GM11168 (cell line): ENCODE results near the gene KLF14.
"Not testable (repeated sequence)": the region's sequence is repeated elsewhere in the genome, so short reads cannot be mapped to it uniquely, and the experiment has no call there.

Experiments used
- in situ Hi-C: fragments of 300-500 bp; cut with MboI; formaldehyde crosslinking; loops from one replicate; pipeline ENCODE4 v1.12.0; 2022; ENCODE audit warnings: low sequenced_read_pairs; ENCODE audit not compliant: unreplicated experiment

KLF14 gene

DNA sequence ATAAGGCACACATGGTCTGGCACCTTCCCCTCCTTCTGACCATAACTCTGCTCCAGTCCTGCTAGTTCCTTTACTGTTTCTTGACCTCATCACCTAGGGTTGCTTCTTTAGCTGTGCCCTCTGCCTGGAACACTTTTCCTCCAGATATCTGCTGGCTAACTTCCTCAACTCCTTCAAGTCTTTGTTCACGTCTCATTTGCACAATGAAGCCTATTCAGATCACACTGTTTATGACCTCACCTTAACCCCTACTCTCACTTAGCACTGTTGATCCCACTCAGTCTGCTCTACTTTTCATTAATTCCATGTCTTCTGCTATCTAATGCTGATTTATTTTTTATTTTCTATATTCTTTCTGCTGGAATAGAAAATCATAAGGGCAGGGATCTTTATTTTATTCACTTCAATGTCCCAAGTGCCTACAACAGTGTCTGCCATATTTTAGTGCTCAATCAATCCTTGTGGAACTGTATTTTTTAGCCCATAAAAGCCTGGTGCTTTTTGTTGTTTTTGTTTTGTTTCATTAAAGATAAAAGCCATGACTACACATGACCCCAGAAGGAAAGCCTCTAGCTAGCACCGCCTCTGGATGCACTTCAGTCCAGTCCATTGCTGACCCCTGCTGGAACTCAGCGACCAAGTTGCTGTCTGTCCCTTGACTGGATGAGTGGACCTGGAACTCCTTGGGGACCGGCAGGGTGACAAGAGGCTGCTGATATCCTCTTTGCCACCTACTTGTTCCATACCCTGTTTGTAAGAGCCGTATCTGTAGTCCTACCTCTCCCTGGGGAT, 12.3 kb downstream of the KLF14 start:
- in situ Hi-C loops, result no loop called here

DNA sequence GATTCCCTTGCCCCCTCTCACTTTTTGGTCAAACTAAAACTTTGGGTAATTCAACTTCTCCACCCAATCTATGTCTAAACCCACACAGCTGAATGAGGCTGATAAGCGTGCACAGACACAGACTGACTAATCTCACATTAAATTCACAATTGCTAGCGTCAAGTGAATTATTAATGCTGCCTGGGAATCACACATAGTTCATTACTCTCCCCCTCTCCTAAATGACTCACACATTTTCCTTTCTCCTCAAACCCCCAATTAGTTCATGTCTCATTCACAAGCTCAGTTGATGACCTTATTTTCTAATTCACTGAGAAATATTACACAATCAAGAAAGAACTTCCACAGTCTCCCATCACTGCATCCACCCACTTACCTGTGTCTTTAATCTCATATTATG, 14.5 kb downstream of the KLF14 start:
- in situ Hi-C loops, result no loop called here

DNA sequence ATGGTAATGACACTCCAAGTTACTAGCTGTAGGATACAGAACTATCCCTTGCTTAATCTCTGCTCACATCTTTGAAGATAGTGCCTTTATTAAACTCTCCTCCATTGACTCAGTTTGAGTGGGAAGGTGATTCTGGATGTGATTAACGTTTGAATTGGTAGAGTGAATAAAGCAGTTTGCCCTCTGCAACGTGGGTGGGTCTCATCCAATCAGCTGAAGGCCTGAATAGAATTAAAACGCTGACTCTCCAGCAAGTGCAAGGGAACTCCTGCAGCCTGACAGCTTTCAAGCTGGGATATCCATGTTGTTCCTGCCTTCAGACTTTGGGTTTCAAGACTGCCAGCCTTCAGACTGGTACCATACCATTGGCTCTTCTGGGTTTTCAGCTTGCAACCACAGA, 21.6 kb downstream of the KLF14 start:
- in situ Hi-C loops, result no loop called here

DNA sequence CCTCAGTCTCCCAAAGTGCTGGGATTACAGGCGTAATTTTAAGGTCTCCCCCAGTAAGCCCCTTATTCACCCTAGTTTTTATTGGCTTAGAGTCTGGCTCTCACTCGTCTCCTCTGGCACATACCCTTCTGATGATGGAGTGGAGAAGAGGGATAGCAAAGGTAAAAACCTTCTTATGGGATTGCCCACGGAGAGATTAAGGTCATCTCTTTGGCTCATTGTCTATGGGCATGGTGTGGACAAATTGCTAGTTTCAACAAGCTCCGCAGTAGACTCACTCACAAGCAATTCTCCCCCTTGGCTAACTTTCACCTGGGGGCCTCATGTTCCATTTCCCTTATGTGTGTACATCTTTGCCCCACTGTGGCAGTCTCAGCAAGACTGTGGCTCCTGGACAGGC, 25.2 kb downstream of the KLF14 start:
- in situ Hi-C loops, result no loop called here

DNA sequence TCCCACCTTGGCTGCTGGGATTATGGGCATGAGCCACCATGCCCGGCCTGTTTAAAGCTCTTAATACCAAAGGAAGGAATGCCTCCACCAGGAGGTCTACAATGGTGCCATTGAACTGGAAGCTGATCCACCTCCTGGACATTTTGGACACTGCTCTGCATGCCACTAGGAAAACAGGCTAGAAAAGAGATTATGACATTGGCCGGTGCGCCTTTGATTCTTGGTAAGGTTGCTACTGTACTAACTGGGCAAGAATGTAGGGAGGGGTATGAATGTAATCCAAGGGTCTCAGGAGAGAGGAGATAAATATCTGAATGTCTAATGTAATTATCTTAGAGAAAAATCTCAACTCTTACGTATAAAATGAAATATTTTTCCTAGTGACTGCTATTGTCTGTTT, 26.0 kb downstream of the KLF14 start:
- in situ Hi-C loops, result no loop called here

DNA sequence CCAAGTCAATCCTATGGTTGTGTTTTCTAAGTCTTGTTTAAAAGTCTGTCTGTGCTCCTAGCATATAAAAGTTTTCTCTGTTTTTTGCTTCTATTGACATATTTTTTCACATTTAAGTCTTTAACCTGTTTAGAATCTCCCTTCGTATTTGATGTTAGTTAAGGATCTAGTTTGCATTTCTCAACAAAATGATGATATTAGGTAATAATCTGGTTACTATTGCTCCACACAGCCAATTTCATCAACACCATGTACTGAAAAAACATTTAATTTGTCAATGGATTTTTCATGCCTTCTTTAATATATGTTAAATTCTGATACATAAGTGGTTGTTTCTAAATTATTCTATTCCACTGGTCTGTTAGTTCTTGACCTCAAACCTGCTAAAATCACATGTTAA, 30.2 kb downstream of the KLF14 start:
- in situ Hi-C loops, result no loop called here

DNA sequence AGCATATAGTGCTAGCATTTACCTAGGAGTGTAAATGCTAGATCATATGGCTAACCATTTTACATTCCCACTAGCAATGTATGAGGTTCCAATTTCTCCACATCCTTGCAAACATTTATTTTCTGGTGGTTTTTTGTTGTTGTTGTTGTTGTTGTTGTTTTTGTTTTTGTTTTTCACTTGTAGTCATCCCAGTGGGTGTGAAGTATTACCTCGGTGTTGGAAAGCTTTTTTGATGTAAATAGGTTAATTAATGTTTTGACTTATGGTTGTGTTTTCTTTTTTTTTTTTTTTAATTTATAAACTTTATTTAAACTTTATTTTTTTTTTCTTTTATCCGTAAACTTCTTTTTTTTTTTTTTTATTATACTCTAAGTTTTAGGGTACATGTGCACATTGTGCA, 32.4 kb downstream of the KLF14 start:
- in situ Hi-C loops, result no loop called here

DNA sequence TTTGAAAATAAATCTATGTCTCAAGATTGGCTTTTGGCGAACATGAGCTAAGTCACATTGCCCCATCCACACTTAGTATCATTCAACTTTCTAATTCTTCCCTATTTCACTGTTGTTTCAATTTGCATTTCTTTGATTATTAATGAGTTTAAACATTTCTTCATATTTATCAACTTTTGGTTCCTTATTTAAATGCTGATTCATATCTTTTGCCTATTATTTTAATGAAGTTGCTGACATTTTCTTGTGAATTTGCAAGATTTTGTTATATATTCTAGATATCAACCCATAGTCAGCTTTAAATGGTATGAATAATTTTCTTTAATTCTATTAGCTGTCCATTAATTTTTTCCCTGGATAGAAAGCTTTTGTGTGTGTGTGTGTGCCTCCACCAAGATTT, 33.2 kb downstream of the KLF14 start:
- in situ Hi-C loops, result no loop called here

DNA sequence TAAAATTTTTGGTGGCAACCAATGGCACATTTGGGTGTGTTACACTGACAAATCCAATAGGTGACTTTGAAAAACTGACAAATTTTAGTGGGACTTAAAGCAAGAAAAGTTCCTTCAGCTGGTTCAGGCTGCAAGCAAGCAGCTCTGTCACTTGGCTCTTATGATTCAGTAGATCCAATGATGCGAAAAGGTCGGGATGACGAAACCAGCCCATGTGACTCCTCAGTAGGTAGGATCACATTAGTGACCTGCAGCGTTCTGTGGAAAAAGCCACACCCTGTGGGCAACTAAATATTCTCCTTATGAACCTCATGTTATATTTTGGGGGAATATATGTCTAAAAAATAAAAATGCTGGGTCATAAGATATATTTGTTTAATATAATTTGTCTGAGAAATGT, 34.3 kb downstream of the KLF14 start:
- in situ Hi-C loops, result no loop called here

DNA sequence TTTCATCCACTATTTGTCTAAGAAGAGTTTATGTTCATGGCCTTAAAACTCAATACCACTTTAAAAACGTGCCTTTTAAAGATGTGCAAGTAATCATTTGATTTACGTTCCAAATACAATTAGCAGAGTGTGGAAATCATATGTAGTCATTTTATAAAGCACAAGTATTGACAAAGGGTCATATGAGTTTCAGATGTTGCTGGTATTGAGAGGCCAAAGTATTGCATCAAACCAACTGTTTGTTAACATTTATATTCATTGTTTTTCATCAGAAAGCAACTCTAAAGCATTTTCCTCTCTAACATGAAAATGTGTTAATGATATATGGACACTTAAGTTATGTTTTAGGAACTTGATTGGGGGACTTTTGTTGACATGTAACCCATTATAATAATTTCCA, 36.2 kb downstream of the KLF14 start:
- in situ Hi-C loops, result no loop called here

DNA sequence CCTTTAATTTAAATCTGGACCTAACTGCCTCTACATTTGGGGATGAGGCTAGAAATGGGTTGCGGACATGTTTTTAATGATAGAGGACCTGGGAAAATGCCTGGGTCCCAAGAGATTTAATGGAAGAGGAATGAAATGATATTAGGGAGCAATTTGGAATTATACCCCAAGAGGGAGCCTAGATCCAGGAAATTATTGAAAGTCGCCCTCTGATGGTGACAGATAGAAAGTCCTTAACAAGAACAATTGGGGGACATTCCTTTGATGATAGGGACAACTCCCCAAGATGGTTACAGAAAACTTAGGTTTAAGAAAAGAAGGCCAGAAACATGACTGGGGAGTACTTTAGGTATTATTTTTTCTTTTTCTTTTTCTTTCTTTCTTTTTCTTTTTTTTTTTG, 38.2 kb downstream of the KLF14 start:
- in situ Hi-C loops, result no loop called here

DNA sequence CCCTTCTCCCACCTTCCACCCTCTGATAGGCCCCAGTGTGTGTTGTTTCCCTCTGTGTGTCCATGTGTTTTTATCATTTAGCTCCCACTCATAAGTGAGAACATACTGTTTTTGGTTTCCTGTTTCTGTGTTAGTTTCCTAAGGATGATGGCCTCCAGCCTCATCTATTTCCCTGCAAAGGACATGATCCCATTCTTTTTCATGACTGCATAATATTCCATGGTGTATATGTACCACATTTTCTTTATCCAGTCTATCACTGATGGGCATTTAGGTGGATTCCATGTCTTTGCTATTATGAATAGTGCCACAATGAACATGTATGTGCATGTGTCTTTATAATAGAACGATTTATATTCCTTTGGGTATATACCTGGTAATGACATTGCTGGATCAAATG, 41.6 kb downstream of the KLF14 start:
- in situ Hi-C loops, result not testable (repeated sequence)

DNA sequence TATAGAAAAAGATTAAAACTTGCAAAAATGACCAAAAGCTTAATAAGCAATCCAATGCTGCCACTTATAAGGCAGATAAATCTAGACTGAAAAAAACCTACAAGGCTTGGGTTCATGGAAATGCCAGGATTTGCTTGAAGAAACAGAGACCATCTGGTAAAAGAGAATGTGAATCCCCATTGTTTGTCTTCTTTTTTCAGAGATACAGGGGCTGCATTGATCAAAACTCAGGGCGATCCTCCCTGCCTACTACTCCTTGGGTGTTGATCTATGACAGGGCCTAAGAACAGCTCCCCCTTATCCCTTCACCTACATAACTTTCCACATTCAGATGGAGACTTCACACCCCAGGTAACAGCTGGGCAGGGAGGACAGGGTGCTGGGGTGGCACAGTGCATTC, 44.3 kb downstream of the KLF14 start:
- in situ Hi-C loops, result no loop called here

DNA sequence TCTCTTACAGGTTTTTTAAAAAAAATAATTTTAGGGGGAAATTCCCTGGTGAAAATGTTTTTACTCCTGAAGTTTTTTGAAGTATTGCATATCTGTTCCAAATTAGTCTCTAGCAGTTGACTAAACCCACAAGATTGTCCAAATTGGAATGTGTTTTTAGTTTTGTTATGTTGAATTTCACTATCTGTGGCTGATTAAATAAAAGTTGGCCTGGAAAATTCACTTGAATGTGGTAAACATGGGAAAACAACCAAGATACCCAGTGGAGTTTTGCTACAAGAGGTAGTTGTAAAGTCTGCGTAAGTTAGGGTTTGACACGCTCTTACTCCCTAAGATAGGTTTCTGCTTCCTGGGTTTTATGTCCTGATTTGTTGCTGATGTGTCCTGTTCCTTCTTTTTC, 51.0 kb downstream of the KLF14 start:
- in situ Hi-C loops, result no loop called here
